ENCODE measurements around the gene C11orf86. TPM values are rescaled to one million over a fixed set of nuclear protein-coding genes. Genes with fewer than 3 reads are reported as not detected.

C11orf86 gene
- polyA plus RNA-seq, 1 experiment, result not detected

DNA sequence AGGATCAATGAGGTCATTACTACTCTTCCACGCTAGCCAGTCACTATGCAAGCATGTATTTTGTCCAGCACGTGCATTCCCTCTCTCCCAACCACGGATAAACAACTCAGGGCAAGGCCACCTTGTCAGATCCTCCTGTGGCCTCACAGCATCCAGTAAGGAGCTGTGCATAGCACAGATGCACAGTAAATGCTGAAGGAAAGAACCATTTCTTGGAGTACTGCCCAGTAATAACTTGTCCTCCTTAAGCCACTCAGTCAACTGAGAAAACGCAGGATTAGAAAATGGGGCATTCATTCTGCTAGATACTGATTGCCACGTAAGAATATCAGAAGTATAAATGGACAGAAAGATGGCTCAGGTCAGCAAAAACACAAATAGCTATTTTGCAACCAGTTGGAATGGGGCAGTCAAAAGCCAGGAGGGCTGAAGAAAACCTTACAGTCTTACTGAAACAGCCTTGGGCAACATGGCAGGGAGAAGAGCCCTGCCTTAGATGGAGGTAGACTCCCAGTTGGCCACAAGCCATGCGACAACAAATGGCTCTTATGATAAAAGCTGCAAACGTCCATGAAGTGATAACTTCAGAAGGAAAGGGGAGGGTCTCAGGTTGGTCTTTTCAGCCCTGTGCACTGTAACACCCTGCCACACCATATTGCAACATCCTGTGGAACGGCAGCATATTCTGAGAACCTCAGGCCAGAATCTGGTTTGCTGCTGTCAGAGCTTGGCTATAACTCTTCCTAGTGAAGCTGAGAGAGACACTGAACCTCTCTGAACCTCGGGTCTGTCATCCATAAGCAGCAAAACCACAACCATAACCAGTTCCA, 39.9 kb upstream of the C11orf86 start:
- Histone ChIP-seq H3K27me3 (ENCODE audit: control insufficient read depth, insufficient read depth, low read length) (no peaks in the 10 kb centered on the region), H3K27ac (ENCODE audit: low read depth, low read length) (peak overlapping the region; percentile 77), H3K4me3 (ENCODE audit: low read depth, low read length) (no peak overlapping the region), H3K9me3 (ENCODE audit: control insufficient read depth, insufficient read depth, low read length) (no peaks in the 10 kb centered on the region)
- DNase-seq (ENCODE audit: low read depth, low spot score), result no peak
- POLR2A ChIA-PET, result interaction anchor here (0.6 to 1.6 kb wide), 7 partner anchors 16 to 98 kb away, joined by 3 to 11 read pairs (median 3); partner anchors contain the start of gene PC
- TF ChIP-seq, protein P1, sequence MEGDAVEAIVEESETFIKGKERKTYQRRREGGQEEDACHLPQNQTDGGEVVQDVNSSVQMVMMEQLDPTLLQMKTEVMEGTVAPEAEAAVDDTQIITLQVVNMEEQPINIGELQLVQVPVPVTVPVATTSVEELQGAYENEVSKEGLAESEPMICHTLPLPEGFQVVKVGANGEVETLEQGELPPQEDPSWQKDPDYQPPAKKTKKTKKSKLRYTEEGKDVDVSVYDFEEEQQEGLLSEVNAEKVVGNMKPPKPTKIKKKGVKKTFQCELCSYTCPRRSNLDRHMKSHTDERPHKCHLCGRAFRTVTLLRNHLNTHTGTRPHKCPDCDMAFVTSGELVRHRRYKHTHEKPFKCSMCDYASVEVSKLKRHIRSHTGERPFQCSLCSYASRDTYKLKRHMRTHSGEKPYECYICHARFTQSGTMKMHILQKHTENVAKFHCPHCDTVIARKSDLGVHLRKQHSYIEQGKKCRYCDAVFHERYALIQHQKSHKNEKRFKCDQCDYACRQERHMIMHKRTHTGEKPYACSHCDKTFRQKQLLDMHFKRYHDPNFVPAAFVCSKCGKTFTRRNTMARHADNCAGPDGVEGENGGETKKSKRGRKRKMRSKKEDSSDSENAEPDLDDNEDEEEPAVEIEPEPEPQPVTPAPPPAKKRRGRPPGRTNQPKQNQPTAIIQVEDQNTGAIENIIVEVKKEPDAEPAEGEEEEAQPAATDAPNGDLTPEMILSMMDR (IDR thresholded peaks at IDR 0.05; ENCODE audit: low read depth, low read length), result no peak
- CTCF ChIA-PET, result interaction anchor here (0.6 to 0.7 kb wide), 4 partner anchors 30 to 503 kb away, joined by 3 to 5 read pairs (median 3); no protein-coding TSS in a partner anchor

DNA sequence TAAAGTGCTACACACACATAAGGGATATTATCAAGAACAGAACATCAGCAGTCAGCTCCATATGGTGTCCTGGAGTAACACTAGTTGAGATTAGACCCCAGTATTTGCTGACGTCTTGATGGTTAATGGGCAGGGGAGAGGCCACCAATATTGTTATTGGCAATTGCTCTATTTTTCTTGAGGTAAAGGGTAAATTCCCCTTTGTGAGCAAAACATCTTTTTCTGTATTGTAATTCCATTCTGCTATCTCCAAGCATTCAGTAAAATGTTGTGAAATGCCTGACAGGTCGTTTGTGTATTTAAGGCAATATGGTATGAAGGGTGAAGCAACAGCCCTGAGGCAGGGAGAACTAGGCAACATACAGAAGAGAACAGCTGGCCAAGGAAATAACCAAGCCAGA, 38.8 kb upstream of the C11orf86 start:
- POLR2A ChIA-PET, result interaction anchor here (1.2 to 1.7 kb wide), 5 partner anchors 11 to 97 kb away, joined by 3 to 11 read pairs (median 3); partner anchors contain the start of gene PC
- Histone ChIP-seq H3K4me3 (ENCODE audit: low read depth, low read length) (no peak overlapping the region), H3K27me3 (ENCODE audit: control insufficient read depth, insufficient read depth, low read length) (no peaks in the 10 kb centered on the region), H3K9me3 (ENCODE audit: control insufficient read depth, insufficient read depth, low read length) (no peaks in the 10 kb centered on the region), H3K27ac (ENCODE audit: low read depth, low read length) (peak overlapping the region; percentile 77)
- DNase-seq (ENCODE audit: low read depth, low spot score), result peak; percentile 87
- CTCF ChIA-PET, result interaction anchor here (0.6 to 0.8 kb wide), 4 partner anchors 17 to 143 kb away, joined by 3 to 8 read pairs (median 3); no protein-coding TSS in a partner anchor
- TF ChIP-seq, protein P1 (IDR thresholded peaks at IDR 0.05; ENCODE audit: low read depth, low read length), result no peak

DNA sequence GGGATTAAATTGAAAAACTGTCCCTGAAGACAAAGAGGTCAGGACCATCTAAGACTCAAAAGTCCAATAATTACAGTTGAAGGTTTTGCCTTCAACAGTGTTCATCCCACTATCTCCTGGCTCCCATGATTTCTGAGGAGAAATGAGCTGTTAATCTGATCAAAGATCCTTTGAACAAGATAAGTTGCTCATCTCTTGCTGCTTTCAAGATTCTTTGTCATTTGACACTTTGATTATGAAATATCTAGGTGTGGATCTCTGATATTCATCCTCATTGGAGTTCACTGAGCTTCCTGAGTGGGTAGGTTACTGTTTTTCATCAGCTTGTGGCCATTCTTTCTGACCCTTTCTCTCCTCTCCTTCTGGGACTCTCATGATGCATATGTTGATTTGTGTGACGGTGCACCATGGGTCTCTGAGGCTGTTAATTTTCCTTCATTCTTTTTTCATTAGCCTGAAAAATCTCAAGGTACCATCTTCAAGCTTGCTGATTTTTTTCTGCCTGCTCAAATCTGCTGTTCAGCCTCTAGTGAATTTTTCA, 37.8 kb upstream of the C11orf86 start:
- CTCF ChIA-PET, result interaction anchor here (0.8 to 1.5 kb wide), 2 partner anchors 39 to 84 kb away, joined by 3 to 4 read pairs; no protein-coding TSS in a partner anchor
- DNase-seq (ENCODE audit: low read depth, low spot score), result no peak
- no peaks in the 10 kb centered on the region for H3K9me3 ChIP-seq (ENCODE audit: control insufficient read depth, insufficient read depth, low read length)
- H3K4me3 ChIP-seq (ENCODE audit: low read depth, low read length), result no peak overlapping the region
- no peaks in the 10 kb centered on the region for H3K27me3 ChIP-seq (ENCODE audit: control insufficient read depth, insufficient read depth, low read length)
- POLR2A ChIA-PET, result interaction anchor here (1.7 kb wide), 1 partner anchor 10 kb away, joined by 7 read pairs; no protein-coding TSS in a partner anchor
- H3K27ac ChIP-seq (ENCODE audit: low read depth, low read length), result no peak overlapping the region
- TF ChIP-seq, protein P1 (IDR thresholded peaks at IDR 0.05; ENCODE audit: low read depth, low read length), result no peak

DNA sequence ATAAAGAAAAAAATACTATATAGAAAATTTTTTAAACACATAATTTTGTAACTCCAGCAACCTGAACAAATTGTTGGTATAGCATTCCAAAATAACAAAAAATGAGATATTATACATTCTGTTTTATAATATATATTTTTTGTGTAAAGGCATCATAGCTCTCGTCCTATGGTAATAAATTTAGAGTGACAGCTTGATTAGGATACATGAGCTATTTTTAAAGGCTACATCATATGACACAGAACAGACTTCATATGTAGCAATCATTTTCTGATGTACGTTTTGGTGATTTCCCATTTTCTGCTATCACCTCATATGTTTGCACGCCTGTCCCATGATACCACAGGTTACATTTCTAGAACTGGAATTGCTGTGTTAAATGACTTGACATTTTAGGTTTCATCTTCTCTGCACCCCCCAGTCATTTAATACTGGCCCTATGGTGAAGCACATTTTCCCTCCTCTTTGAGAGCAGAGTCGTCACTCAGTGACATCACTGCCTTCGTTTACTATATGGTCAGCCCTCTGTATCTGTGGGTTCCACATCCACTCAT, 36.4 kb upstream of the C11orf86 start:
- CTCF ChIA-PET, result interaction anchor here (1.5 kb wide), 1 partner anchor 83 kb away, joined by 4 read pairs; no protein-coding TSS in a partner anchor
- TF ChIP-seq, protein P1 (IDR thresholded peaks at IDR 0.05; ENCODE audit: low read depth, low read length), result no peak
- no peak for DNase-seq (ENCODE audit: low read depth, low spot score)
- POLR2A ChIA-PET, result no interaction called here
- Histone ChIP-seq H3K27ac (ENCODE audit: low read depth, low read length) (no peak overlapping the region), H3K27me3 (ENCODE audit: control insufficient read depth, insufficient read depth, low read length) (no peaks in the 10 kb centered on the region), H3K4me3 (ENCODE audit: low read depth, low read length) (no peak overlapping the region), H3K9me3 (ENCODE audit: control insufficient read depth, insufficient read depth, low read length) (no peaks in the 10 kb centered on the region)
